Chondrocyte (in vitro differentiated cells): ENCODE results near the gene ACER3. TPM values are rescaled to one million over a fixed set of nuclear protein-coding genes. Genes with fewer than 3 reads are reported as not detected.

Source experiments
- DNase-seq: peaks from one replicate; pipeline ENCODE4 v3.0.0; 2021; ENCODE audit warnings: mixed read lengths, low spot score
- H3K27ac Mint-ChIP-seq: one replicate; pipeline ENCODE4 v1.8.0; 2021; ENCODE audit warnings: mild to moderate bottlenecking, moderate library complexity, mixed read lengths; ENCODE audit not compliant: unreplicated experiment
- H3K27me3 Mint-ChIP-seq: 2 replicates; pipeline ENCODE4 v1.8.0; 2021; ENCODE audit warnings: low read depth, mixed read lengths
- H3K36me3 Mint-ChIP-seq: 2 replicates; pipeline ENCODE4 v1.8.0; 2021; ENCODE audit warnings: low read depth, mixed read lengths
- H3K4me1 Mint-ChIP-seq: 2 replicates; pipeline ENCODE4 v1.8.0; 2021; ENCODE audit warnings: low read depth, mild to moderate bottlenecking, mixed read lengths
- H3K4me3 Mint-ChIP-seq: one replicate; pipeline ENCODE4 v1.8.0; 2021; ENCODE audit warnings: mild to moderate bottlenecking, moderate library complexity, mixed read lengths; ENCODE audit not compliant: unreplicated experiment
- H3K9me3 Mint-ChIP-seq: 2 replicates; pipeline ENCODE4 v1.8.0; 2021; ENCODE audit warnings: low read depth, mixed read lengths
- CTCF ChIP-seq: fragments of 200-600 bp; sonication (generic); IDR thresholded peaks from 2 replicates; pipeline ENCODE4 v1.5.0; 2021; ENCODE audit warnings: antibody characterized with exemption, mild to moderate bottlenecking, moderate library complexity
- total RNA-seq: library from RNA; stranded (reverse); gene quantifications from 3 replicates; pipeline ENCODE4 v1.2.1, GENCODE V29; 2021

ACER3 gene
- total RNA-seq, 1 donor from 2014 or later: 17.9 TPM

GRCh38 chr11:77035039-77035438, 174.3 kb downstream of the ACER3 start:
- TF ChIP-seq CTCF: no peak
- Mint-ChIP-seq H3K27me3 (peaks cover 31% of the 10 kb centered on the region), H3K9me3 (no peaks in the 10 kb centered on the region), H3K36me3 (no peaks in the 10 kb centered on the region), H3K4me3 (no peak overlapping the region), H3K4me1 (no peaks in the 10 kb centered on the region), H3K27ac (no peak overlapping the region)
- no peak for DNase-seq

GRCh38 chr11:77035580-77035979, 174.9 kb downstream of the ACER3 start:
- Mint-ChIP-seq H3K36me3 (no peaks in the 10 kb centered on the region), H3K4me1 (no peaks in the 10 kb centered on the region), H3K4me3 (no peak overlapping the region), H3K9me3 (no peaks in the 10 kb centered on the region), H3K27me3 (peaks cover 25% of the 10 kb centered on the region), H3K27ac (no peak overlapping the region)
- no peak for DNase-seq
- TF ChIP-seq CTCF: no peak

GRCh38 chr11:77036398-77036797, 175.7 kb downstream of the ACER3 start:
- peaks cover 20% of the 10 kb centered on the region for H3K27me3 Mint-ChIP-seq
- H3K27ac Mint-ChIP-seq: no peak overlapping the region
- H3K4me3 Mint-ChIP-seq: no peak overlapping the region
- peaks cover 4% of the 10 kb centered on the region for H3K4me1 Mint-ChIP-seq
- DNase-seq: no peak
- H3K9me3 Mint-ChIP-seq: no peaks in the 10 kb centered on the region
- H3K36me3 Mint-ChIP-seq: peaks cover 2% of the 10 kb centered on the region
- TF ChIP-seq CTCF: no peak

GRCh38 chr11:77037057-77037456, 176.3 kb downstream of the ACER3 start:
- peaks cover 2% of the 10 kb centered on the region for H3K36me3 Mint-ChIP-seq
- H3K4me1 Mint-ChIP-seq: peaks cover 4% of the 10 kb centered on the region
- no peak for TF ChIP-seq CTCF
- peaks cover 19% of the 10 kb centered on the region for H3K27me3 Mint-ChIP-seq
- no peak overlapping the region for H3K4me3 Mint-ChIP-seq
- no peaks in the 10 kb centered on the region for H3K9me3 Mint-ChIP-seq
- no peak overlapping the region for H3K27ac Mint-ChIP-seq
- DNase-seq: no peak

GRCh38 chr11:77038029-77038824, 177.5 kb downstream of the ACER3 start:
- H3K4me1 Mint-ChIP-seq: peaks cover 4% of the 10 kb centered on the region
- H3K9me3 Mint-ChIP-seq: no peaks in the 10 kb centered on the region
- H3K36me3 Mint-ChIP-seq: peaks cover 2% of the 10 kb centered on the region
- no peak for DNase-seq
- H3K27me3 Mint-ChIP-seq: peaks cover 19% of the 10 kb centered on the region
- no peak for TF ChIP-seq CTCF
- no peak overlapping the region for H3K4me3 Mint-ChIP-seq
- no peak overlapping the region for H3K27ac Mint-ChIP-seq
